Neural cell (in vitro differentiated cells): ENCODE measurements around the gene TGFBI.

Source experiments
- EP300 ChIP-seq: fragments of 450-650 bp; conservative IDR thresholded peaks from 2 replicates; pipeline ENCODE4 v1.6.1; 2014; ENCODE audit warnings: antibody characterized with exemption, mild to moderate bottlenecking, moderate library complexity; ENCODE audit not compliant: poor library complexity, severe bottlenecking
- EZH2 ChIP-seq: fragments of 200-600, 300-800 bp; shearing (Covaris generic), sonication (generic); IDR thresholded peaks from 2 replicates; pipeline ENCODE4 v1.6.1; 2014; ENCODE audit warnings: antibody characterized with exemption, low read length, borderline replicate concordance, mild to moderate bottlenecking; ENCODE audit not compliant: insufficient read depth, poor library complexity, severe bottlenecking
- MXI1 ChIP-seq: fragments of 450-650 bp; conservative IDR thresholded peaks from 2 replicates; pipeline ENCODE4 v1.6.1; 2014; ENCODE audit warnings: antibody characterized with exemption, mild to moderate bottlenecking; ENCODE audit not compliant: poor library complexity, severe bottlenecking
- POLR2AphosphoS5 ChIP-seq: IDR thresholded peaks from 2 replicates; pipeline ENCODE4 v1.6.1; 2012
- RAD21 ChIP-seq: fragments of 450-650 bp; conservative IDR thresholded peaks from 2 replicates; pipeline ENCODE4 v1.6.1; 2014; ENCODE audit warnings: antibody characterized with exemption, mild to moderate bottlenecking, moderate library complexity
- SMC3 ChIP-seq: fragments of 450-650 bp; conservative IDR thresholded peaks from 2 replicates; pipeline ENCODE4 v1.6.1; 2014; ENCODE audit warnings: antibody characterized with exemption, mild to moderate bottlenecking, moderate library complexity; ENCODE audit not compliant: poor library complexity
- TAF1 ChIP-seq: IDR thresholded peaks from 2 replicates; pipeline ENCODE4 v1.6.1; 2012; ENCODE audit warnings: low read depth
- TF ChIP-seq, protein P1 (sequence below): fragments of 450-650 bp; IDR thresholded peaks from 2 replicates; pipeline ENCODE4 v1.5.1; 2014; ENCODE audit warnings: antibody characterized with exemption, mild to moderate bottlenecking, moderate library complexity; ENCODE audit not compliant: poor library complexity, severe bottlenecking
- TF ChIP-seq, protein P2 (sequence below): IDR thresholded peaks from 2 replicates; pipeline ENCODE4 v1.6.1; 2012; ENCODE audit warnings: borderline replicate concordance

DNA sequence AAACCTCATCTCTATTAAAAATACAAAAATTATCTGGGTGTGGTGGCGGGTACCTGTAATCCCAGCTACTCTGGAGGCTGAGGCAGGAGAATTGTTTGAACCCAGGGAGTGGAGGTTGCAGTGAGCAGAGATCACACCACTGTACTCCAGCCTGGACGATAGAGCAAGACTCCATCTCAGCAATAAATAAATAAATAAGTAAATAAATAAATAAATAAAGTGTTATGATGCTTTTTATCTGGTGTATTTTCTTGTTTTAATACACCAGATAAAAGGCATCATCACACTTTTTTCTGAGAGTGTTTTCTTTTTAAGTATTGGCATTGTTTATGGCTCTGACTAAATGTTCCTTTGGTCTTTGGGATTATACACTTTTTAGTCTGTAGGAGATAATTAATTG, 49.8 kb upstream of the TGFBI start:
- TF ChIP-seq EZH2 (no peak), RAD21 (no peak), MXI1 (no peak), POLR2AphosphoS5 (no peak), EP300 (no peak), TAF1 (no peak), SMC3 (no peak)
- TF ChIP-seq, protein P1, sequence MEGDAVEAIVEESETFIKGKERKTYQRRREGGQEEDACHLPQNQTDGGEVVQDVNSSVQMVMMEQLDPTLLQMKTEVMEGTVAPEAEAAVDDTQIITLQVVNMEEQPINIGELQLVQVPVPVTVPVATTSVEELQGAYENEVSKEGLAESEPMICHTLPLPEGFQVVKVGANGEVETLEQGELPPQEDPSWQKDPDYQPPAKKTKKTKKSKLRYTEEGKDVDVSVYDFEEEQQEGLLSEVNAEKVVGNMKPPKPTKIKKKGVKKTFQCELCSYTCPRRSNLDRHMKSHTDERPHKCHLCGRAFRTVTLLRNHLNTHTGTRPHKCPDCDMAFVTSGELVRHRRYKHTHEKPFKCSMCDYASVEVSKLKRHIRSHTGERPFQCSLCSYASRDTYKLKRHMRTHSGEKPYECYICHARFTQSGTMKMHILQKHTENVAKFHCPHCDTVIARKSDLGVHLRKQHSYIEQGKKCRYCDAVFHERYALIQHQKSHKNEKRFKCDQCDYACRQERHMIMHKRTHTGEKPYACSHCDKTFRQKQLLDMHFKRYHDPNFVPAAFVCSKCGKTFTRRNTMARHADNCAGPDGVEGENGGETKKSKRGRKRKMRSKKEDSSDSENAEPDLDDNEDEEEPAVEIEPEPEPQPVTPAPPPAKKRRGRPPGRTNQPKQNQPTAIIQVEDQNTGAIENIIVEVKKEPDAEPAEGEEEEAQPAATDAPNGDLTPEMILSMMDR: no peak
- TF ChIP-seq, protein P2, sequence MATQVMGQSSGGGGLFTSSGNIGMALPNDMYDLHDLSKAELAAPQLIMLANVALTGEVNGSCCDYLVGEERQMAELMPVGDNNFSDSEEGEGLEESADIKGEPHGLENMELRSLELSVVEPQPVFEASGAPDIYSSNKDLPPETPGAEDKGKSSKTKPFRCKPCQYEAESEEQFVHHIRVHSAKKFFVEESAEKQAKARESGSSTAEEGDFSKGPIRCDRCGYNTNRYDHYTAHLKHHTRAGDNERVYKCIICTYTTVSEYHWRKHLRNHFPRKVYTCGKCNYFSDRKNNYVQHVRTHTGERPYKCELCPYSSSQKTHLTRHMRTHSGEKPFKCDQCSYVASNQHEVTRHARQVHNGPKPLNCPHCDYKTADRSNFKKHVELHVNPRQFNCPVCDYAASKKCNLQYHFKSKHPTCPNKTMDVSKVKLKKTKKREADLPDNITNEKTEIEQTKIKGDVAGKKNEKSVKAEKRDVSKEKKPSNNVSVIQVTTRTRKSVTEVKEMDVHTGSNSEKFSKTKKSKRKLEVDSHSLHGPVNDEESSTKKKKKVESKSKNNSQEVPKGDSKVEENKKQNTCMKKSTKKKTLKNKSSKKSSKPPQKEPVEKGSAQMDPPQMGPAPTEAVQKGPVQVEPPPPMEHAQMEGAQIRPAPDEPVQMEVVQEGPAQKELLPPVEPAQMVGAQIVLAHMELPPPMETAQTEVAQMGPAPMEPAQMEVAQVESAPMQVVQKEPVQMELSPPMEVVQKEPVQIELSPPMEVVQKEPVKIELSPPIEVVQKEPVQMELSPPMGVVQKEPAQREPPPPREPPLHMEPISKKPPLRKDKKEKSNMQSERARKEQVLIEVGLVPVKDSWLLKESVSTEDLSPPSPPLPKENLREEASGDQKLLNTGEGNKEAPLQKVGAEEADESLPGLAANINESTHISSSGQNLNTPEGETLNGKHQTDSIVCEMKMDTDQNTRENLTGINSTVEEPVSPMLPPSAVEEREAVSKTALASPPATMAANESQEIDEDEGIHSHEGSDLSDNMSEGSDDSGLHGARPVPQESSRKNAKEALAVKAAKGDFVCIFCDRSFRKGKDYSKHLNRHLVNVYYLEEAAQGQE: no peak
